Neural progenitor cell (in vitro differentiated cells): ENCODE data around the gene FBXW5. TPM values are rescaled to one million over a fixed set of nuclear protein-coding genes. Genes with fewer than 3 reads are reported as not detected.
A peak's percentile ranks its signal among the peaks of the same experiment; 100 is the strongest.

Source experiments
- DNase-seq: peaks from one replicate; pipeline ENCODE4 v3.0.0-alpha.2; 2016; ENCODE audit warnings: low spot score
- H2AFZ ChIP-seq: fragments of 200-600 bp; sonication (generic); replicated peaks from 2 replicates; pipeline ENCODE4 v1.6.1; 2016; ENCODE audit warnings: antibody characterized with exemption
- H3F3A ChIP-seq: fragments of 200-600 bp; sonication (generic); 2 replicates; pipeline ENCODE4 v1.6.1; 2016; ENCODE audit warnings: antibody characterized with exemption, low read depth
- H3K27ac ChIP-seq: fragments of 200-600 bp; sonication (generic); 2 replicates; pipeline ENCODE4 v1.5.1; 2016; ENCODE audit warnings: mild to moderate bottlenecking
- H3K27me3 ChIP-seq: fragments of 200-600 bp; sonication (generic); 2 replicates; pipeline ENCODE4 v1.6.1; 2016; ENCODE audit warnings: mild to moderate bottlenecking, moderate library complexity
- H3K36me3 ChIP-seq: fragments of 200-600 bp; sonication (generic); 2 replicates; pipeline ENCODE4 v1.5.1; 2016
- H3K4me1 ChIP-seq: fragments of 200-600 bp; sonication (generic); 2 replicates; pipeline ENCODE4 v1.6.1; 2016; ENCODE audit warnings: mixed run types
- H3K4me2 ChIP-seq: fragments of 200-600 bp; sonication (generic); 2 replicates; pipeline ENCODE4 v1.6.1; 2016
- H3K4me3 ChIP-seq: fragments of 200-600 bp; sonication (generic); 2 replicates; pipeline ENCODE4 v1.5.1; 2016
- H3K79me2 ChIP-seq: fragments of 200-600 bp; sonication (generic); 2 replicates; pipeline ENCODE4 v1.6.1; 2016; ENCODE audit warnings: low read depth
- H3K9ac ChIP-seq: fragments of 200-600 bp; sonication (generic); 2 replicates; pipeline ENCODE4 v1.6.1; 2016
- H3K9me3 ChIP-seq: fragments of 200-600 bp; sonication (generic); 2 replicates; pipeline ENCODE4 v1.5.1; 2016; ENCODE audit warnings: low read depth
- H4K20me1 ChIP-seq: fragments of 200-600 bp; sonication (generic); 2 replicates; pipeline ENCODE4 v1.6.1; 2016; ENCODE audit warnings: low read depth
- H3K27ac Mint-ChIP-seq: 3 replicates; pipeline ENCODE4 v1.8.0; 2021; ENCODE audit warnings: mixed read lengths
- H3K27me3 Mint-ChIP-seq: 2 replicates; pipeline ENCODE4 v1.8.0; 2022; ENCODE audit warnings: low read depth, mild to moderate bottlenecking, inconsistent platforms, moderate library complexity, mixed read lengths; ENCODE audit not compliant: insufficient read depth
- H3K36me3 Mint-ChIP-seq: 3 replicates; pipeline ENCODE4 v1.8.0; 2021; ENCODE audit warnings: mixed read lengths
- H3K4me1 Mint-ChIP-seq: 3 replicates; pipeline ENCODE4 v1.8.0; 2021; ENCODE audit warnings: mixed read lengths
- H3K4me3 Mint-ChIP-seq: 3 replicates; pipeline ENCODE4 v1.8.0; 2021; ENCODE audit warnings: mild to moderate bottlenecking, moderate library complexity, mixed read lengths
- H3K9me3 Mint-ChIP-seq: 3 replicates; pipeline ENCODE4 v1.8.0; 2020; ENCODE audit warnings: mixed read lengths
- CTCF ChIP-seq: fragments of 200-600 bp; sonication (generic); IDR thresholded peaks from 2 replicates; pipeline ENCODE4 v1.5.1; 2017; ENCODE audit warnings: antibody characterized with exemption, mild to moderate bottlenecking
- EZH2 ChIP-seq: fragments of 200-600 bp; sonication (generic); IDR thresholded peaks from 2 replicates; pipeline ENCODE4 v1.6.1; 2017; ENCODE audit warnings: antibody characterized with exemption, mild to moderate bottlenecking, moderate library complexity
- EZH2phosphoT487 ChIP-seq: fragments of 200-600 bp; sonication (generic); IDR thresholded peaks from 2 replicates; pipeline ENCODE4 v1.6.1; 2017; ENCODE audit warnings: antibody characterized with exemption
- total RNA-seq: library from RNA; depleted of rRNA; stranded (reverse); fragments of >200 nt; gene quantifications from 2 replicates; pipeline ENCODE4 v1.2.3, GENCODE V29; 2015; ENCODE audit warnings: low replicate concordance

The FBXW5 gene
- 21.5 and 85.1 TPM in 2 replicates for total RNA-seq

- peak; percentile 99 for DNase-seq
- Mint-ChIP-seq H3K4me3 (peak within 1 kb of the TSS; percentile 85), H3K9me3 (no peaks in the 10 kb centered on the region), H3K36me3 (no peaks in the 10 kb centered on the region), H3K27ac (peak within 1 kb of the TSS; percentile 79), H3K4me1 (peaks cover 4% of the 10 kb centered on the region), H3K27me3 (peaks cover 6% of the 10 kb centered on the region)
- Histone ChIP-seq H2AFZ (peak within 1 kb of the TSS; percentile 57), H3K4me2 (peak within 1 kb of the TSS; percentile 100), H3K4me1 (peaks cover 5% of the 10 kb centered on the region), H3K9me3 (no peaks in the 10 kb centered on the region), H4K20me1 (peaks cover 25% of the 10 kb centered on the region), H3K4me3 (peak within 1 kb of the TSS; percentile 99), H3F3A (peaks cover 12% of the 10 kb centered on the region), H3K27me3 (no peaks in the 10 kb centered on the region), H3K9ac (peak within 1 kb of the TSS; percentile 85), H3K27ac (peak within 1 kb of the TSS; percentile 63), H3K36me3 (no peaks in the 10 kb centered on the region), H3K79me2 (peaks cover 10% of the 10 kb centered on the region)
- TF ChIP-seq CTCF (peak; percentile 95), EZH2 (no peak)
Observed at GRCh38 chr9:136944519-136945332, at the start of gene FBXW5, which contains the start of gene C8G. Gene FBXW5, minus strand, starts transcription at chr9:136944738. Its CDS starts 655 bp downstream, at chr9:136944083. Gene C8G, plus strand, starts transcription at chr9:136945243. Its CDS starts 78 bp downstream, at chr9:136945321.

GRCh38 chr9:136992819-136993369, 48.4 kb upstream of the FBXW5 start:
- Histone ChIP-seq H3K4me3 (peak overlapping the region; percentile 70), H3K4me1 (peaks cover 14% of the 10 kb centered on the region), H3K4me2 (peak overlapping the region; percentile 93), H3K9me3 (no peaks in the 10 kb centered on the region), H2AFZ (peak overlapping the region; percentile 71), H3K36me3 (no peaks in the 10 kb centered on the region), H3K27ac (no peak overlapping the region), H3K9ac (peak overlapping the region; percentile 36), H3F3A (peaks cover 22% of the 10 kb centered on the region), H4K20me1 (peaks cover 8% of the 10 kb centered on the region), H3K27me3 (peaks cover 21% of the 10 kb centered on the region), H3K79me2 (peaks cover 10% of the 10 kb centered on the region)
- H3K36me3 Mint-ChIP-seq: no peaks in the 10 kb centered on the region
- DNase-seq: no peak
- no peak overlapping the region for H3K27ac Mint-ChIP-seq
- peak overlapping the region; percentile 89 for H3K4me3 Mint-ChIP-seq
- H3K4me1 Mint-ChIP-seq: peaks cover 11% of the 10 kb centered on the region
- H3K27me3 Mint-ChIP-seq: peaks cover 14% of the 10 kb centered on the region
- H3K9me3 Mint-ChIP-seq: peaks cover 3% of the 10 kb centered on the region
- peak; percentile 7 for TF ChIP-seq CTCF
- no peak for TF ChIP-seq EZH2phosphoT487
- TF ChIP-seq EZH2: no peak

GRCh38 chr9:136991993-136992818, 47.7 kb upstream of the FBXW5 start, which contains the start of gene PAXX:
Gene PAXX, plus strand, starts transcription at chr9:136992422. Its CDS starts 22 bp downstream, at chr9:136992444.
- Histone ChIP-seq H3K9me3 (no peaks in the 10 kb centered on the region), H4K20me1 (peaks cover 8% of the 10 kb centered on the region), H3K9ac (peak within 1 kb of the TSS; percentile 36), H3K4me3 (peak within 1 kb of the TSS; percentile 70), H3K27me3 (peaks cover 19% of the 10 kb centered on the region), H3K36me3 (no peaks in the 10 kb centered on the region), H2AFZ (peak within 1 kb of the TSS; percentile 71), H3K4me1 (peaks cover 12% of the 10 kb centered on the region), H3K79me2 (peaks cover 10% of the 10 kb centered on the region), H3F3A (peaks cover 20% of the 10 kb centered on the region), H3K4me2 (peak within 1 kb of the TSS; percentile 93), H3K27ac (no peak within 1 kb of the TSS)
- Mint-ChIP-seq H3K36me3 (no peaks in the 10 kb centered on the region), H3K9me3 (peaks cover 3% of the 10 kb centered on the region), H3K27me3 (peaks cover 10% of the 10 kb centered on the region), H3K4me3 (peak within 1 kb of the TSS; percentile 89), H3K4me1 (peaks cover 7% of the 10 kb centered on the region), H3K27ac (no peak within 1 kb of the TSS)
- no peak for TF ChIP-seq EZH2phosphoT487
- no peak for TF ChIP-seq EZH2
- no peak for TF ChIP-seq CTCF
- peak; percentile 96 for DNase-seq
